Thoracic aorta (tissue), 2 donors: Measurements from ENCODE around the gene RBP5. TPM values are rescaled to one million over a fixed set of nuclear protein-coding genes. Genes with fewer than 3 reads are reported as not detected.

Source experiments
- ATAC-seq: fragments of 150-250 bp; one replicate; pipeline ENCODE4 v1.8.0; 2017; ENCODE audit warnings: low read depth; ENCODE audit not compliant: insufficient number of reproducible peaks, low FRiP score
- DNase-seq: peaks from one replicate; pipeline ENCODE4 v3.0.0-alpha.2; 2020; ENCODE audit warnings: low spot score
- H3K27ac ChIP-seq, 2 donors: fragments of 200-600 bp; sonication (generic); 1 replicate in 1 of 2; 2 replicates in 1 of 2; pipeline ENCODE4 v1.5.1; 2016; ENCODE audit warnings: mild to moderate bottlenecking in 2 of 2, moderate library complexity in 2 of 2
- H3K27me3 ChIP-seq: fragments of 200-600 bp; sonication (generic); replicated peaks from 2 replicates; pipeline ENCODE4 v1.6.0; 2016; ENCODE audit warnings: mild to moderate bottlenecking; ENCODE audit not compliant: insufficient read depth
- H3K36me3 ChIP-seq: fragments of 200-600 bp; sonication (generic); one replicate; pipeline ENCODE4 v1.5.1; 2016
- H3K4me1 ChIP-seq, 2 donors: fragments of 200-600 bp; sonication (generic); 1 replicate in 1 of 2; 2 replicates in 1 of 2; pipeline versions ENCODE4 v1.5.1 to v1.6.0; 2016; ENCODE audit warnings: low read depth in 2 of 2, mild to moderate bottlenecking in 1 of 2; ENCODE audit not compliant: control insufficient read depth in 1 of 2
- H3K4me3 ChIP-seq: fragments of 200-600 bp; sonication (generic); 2 replicates; pipeline ENCODE4 v1.5.1; 2016; ENCODE audit warnings: mild to moderate bottlenecking
- H3K9me3 ChIP-seq: fragments of 200-600 bp; sonication (generic); 2 replicates; pipeline ENCODE4 v1.5.1; 2016
- CTCF ChIP-seq: fragments of 200-600 bp; sonication (generic); IDR thresholded peaks from one replicate; pipeline ENCODE4 v1.5.1; 2019; ENCODE audit warnings: antibody characterized with exemption
- total RNA-seq, 2 donors: library from RNA; depleted of rRNA; stranded (reverse); fragments of >200 nt; gene quantifications; one replicate each; pipeline versions ENCODE4 v1.1.0 to v1.2.3, GENCODE V29; 2016

The RBP5 gene
- total RNA-seq, 2 donors from 2014 or later, result 0.71 TPM; not detected in 1

DNA sequence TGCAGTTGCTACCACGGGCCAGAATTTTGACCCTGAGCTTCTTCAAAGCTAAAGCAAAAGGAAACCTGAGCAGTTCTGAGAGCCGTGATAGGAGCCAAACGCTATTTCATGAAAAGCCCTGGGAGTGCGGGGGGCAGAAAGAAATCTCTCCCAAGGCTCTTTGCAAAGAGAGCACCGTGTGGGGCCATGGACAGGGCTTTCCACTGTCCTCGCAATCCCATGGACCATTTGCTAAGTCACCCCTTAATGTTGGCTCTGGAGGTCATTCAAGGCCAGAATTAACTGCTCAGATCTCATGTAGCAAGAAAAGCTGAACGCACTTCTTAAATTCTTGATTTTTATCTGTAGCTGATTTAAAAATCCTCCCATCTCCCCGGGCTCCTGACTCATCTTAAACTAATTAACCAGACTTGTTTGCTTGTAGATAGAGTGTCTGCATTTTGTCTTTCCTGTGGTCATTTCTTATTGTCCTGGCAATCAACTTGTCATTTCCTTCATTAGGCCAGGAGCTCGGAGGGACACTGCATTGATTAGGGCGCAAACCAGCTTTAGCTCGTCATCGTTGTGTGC lies 26.3 kb upstream of the RBP5 start:
- peaks cover 0 to 7% of the 10 kb centered on the region in 2 donors for H3K4me1 ChIP-seq
- no peak for TF ChIP-seq CTCF
- no peak overlapping the region for H3K27ac ChIP-seq
- no peak for ATAC-seq
- no peaks in the 10 kb centered on the region for H3K27me3 ChIP-seq
- peaks cover 12% of the 10 kb centered on the region for H3K36me3 ChIP-seq
- H3K4me3 ChIP-seq, result no peak overlapping the region
- no peaks in the 10 kb centered on the region for H3K9me3 ChIP-seq
- DNase-seq, result no peak

DNA sequence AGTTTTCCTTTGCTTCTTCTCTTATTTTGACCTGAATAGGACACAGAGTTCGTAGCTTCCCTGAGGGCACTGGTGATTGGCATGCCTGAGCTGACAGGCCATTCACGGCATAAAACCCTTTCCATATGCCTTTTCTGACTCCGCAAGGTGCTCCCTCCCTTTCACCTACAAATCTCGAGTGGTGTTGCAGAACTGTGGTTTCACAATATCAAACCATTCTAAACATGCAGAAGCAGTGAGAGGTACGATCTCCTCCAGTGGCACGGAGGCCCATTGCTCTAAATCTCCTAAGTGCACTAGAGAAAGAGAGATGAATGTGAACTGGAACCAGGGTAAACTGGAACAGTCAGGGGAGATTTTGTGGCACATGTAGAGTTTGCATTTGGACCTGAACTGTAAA lies 25.4 kb upstream of the RBP5 start:
- H3K27ac ChIP-seq, result no peak overlapping the region
- ATAC-seq, result no peak
- H3K27me3 ChIP-seq, result no peaks in the 10 kb centered on the region
- peaks cover 0 to 2% of the 10 kb centered on the region in 2 donors for H3K4me1 ChIP-seq
- H3K4me3 ChIP-seq, result no peak overlapping the region
- no peak for DNase-seq
- peaks cover 21% of the 10 kb centered on the region for H3K36me3 ChIP-seq
- no peaks in the 10 kb centered on the region for H3K9me3 ChIP-seq
- no peak for TF ChIP-seq CTCF

- ATAC-seq (no peak), DNase-seq (no peak)
- no peaks in the 10 kb centered on the region for H3K4me1 ChIP-seq
- no peaks in the 10 kb centered on the region for H3K27me3 ChIP-seq
- TF ChIP-seq CTCF, result no peak
- H3K36me3 ChIP-seq, result peaks cover 23% of the 10 kb centered on the region
- no peak overlapping the region for H3K4me3 ChIP-seq
- H3K9me3 ChIP-seq, result no peaks in the 10 kb centered on the region
- no peak overlapping the region for H3K27ac ChIP-seq
These were observed 24.1 kb upstream of the RBP5 start for GRCh38 chr12:7152818-7153217.

DNA sequence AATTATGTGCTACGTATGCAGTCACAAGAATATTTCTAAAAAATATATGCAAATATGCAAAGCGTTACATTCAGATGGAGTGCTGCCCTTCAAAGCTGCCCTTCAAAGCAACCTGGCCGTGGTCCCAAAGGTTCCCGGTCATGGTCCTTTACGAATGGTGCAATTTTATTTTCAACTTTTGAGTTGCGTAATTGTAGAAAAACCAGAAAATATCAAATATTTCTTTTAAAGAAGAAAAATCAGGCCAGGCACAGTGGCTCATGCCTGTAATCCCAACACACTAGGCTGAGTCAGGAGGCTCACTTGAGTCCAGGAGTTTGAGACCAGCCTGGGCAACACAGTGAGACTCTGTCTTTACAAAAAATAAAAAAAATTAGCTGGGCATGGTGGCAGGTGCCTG lies 22.8 kb upstream of the RBP5 start:
- Histone ChIP-seq H3K27me3 (no peaks in the 10 kb centered on the region), H3K9me3 (no peaks in the 10 kb centered on the region), H3K27ac (no peak overlapping the region), H3K36me3 (peaks cover 25% of the 10 kb centered on the region), H3K4me1 (no peaks in the 10 kb centered on the region), H3K4me3 (no peak overlapping the region)
- DNase-seq (no peak), ATAC-seq (no peak)
- TF ChIP-seq CTCF, result no peak

DNA sequence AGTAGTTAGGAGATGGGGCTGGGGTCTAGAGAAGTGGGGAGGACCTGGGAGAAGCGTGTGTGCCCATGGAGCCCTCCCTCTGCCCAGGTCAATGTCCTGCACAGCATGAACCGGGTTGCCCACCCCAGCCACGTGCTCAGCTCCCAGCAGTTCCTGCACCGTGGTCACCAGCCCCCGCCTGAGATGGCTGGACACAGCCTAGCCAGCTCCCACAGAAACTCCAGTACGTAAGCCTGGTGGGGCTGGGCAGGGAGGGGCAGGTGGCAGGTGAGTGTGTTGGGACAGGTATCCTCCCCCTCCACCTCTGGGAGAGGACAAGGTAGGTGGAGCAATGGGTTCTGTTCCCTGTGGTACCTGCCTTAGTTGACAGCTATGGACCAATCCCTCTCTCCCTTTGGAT lies 22.2 kb upstream of the RBP5 start:
- Histone ChIP-seq H3K4me3 (no peak overlapping the region), H3K9me3 (no peaks in the 10 kb centered on the region), H3K36me3 (peaks cover 28% of the 10 kb centered on the region), H3K4me1 (no peaks in the 10 kb centered on the region), H3K27ac (no peak overlapping the region), H3K27me3 (no peaks in the 10 kb centered on the region)
- TF ChIP-seq CTCF, result no peak
- no peak for ATAC-seq
- no peak for DNase-seq
